Activated CD4-positive, alpha-beta T cell treated with anti-CD3 and anti-CD28 coated beads, Interleukin-2, amount 50 U/mL, for 1 hour (primary cell): ENCODE data around the gene FJX1.
"Not testable (repeated sequence)": the region's sequence is repeated elsewhere in the genome, so short reads cannot be mapped to it uniquely, and the experiment has no call there.

Source experiments
- DNase-seq: peaks from one replicate; pipeline ENCODE4 v3.0.0-alpha.2; 2020

The FJX1 gene

DNA sequence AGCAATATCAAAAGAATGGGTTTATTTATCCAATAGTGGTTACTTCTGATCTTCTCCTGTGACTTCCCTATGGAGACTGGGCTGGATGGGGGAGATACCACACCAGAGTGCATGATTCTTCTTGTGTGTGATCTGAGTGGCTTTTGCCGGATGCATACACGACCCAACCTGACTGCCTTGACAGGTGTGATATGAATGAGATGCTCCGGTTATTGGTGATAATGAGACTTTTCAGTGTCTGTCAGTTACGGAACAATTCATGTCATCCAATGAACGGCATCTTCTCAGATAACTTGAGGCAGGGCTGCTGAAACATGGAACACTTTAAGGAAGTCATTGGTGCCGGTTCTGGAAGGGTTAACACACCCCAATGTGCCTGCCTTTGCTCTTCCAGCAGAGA, 17.7 kb downstream of the FJX1 start:
- DNase-seq, result no peak

DNA sequence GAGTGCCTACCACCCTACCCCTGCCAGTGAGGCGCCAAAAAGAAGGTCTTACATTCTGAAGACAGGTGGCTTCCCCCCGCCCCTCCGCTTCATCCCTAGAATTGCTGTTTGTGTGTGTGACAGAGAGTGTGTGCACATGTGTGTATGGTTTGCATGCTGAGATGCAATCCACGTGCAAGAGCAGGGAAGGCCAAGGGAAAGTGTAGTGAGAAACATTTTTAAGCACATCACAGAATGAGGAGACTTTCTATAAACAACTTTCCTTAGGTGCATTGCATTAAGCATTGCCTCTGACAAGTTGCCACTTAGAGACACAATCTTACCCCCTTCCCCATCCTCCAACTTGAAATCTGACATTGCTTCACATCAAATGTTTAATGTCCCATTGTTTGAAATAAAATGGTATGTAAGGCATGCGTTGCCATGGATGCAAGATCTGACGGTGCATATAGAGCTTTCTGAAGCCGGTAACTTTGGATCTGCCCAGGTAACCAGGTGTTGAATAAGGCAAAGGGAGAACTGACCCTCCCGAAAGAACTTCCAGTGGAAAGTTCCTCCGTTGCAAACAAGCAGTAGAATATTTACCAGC, 21.4 kb downstream of the FJX1 start:
- no peak for DNase-seq

DNA sequence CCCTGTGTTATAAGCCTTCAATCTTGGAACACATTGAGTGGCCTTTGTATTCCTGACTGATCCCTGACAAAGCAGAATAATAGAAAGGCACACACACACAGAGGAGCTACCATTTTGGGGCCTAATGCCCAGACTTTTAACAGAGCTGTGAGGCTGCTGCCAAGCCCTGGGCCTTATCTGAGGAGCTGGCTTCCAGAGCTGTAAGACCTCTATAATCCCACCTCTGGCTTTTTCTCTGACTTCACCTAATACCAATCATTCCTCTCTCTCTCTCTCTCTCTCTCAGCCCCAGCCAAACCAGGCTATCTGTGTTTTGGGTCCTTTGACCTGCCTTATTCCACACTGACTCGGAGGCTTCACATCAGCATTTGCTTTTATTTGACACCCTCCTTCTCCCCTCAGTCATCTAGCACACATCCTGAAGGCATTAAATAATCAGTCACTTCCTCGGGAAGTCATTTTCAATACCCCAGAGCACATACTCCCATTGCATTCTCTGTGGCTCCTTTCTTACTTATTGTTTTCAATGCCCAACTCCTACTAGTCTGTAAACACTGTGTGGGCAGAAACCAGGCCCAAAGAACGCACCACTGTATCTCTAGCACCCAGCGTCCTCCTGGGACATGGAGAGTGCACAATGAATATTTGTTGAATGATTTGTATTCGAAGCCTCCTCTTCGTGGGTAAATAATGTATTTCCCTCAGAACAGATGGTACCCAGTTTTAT, 23.1 kb downstream of the FJX1 start:
- no peak for DNase-seq

DNA sequence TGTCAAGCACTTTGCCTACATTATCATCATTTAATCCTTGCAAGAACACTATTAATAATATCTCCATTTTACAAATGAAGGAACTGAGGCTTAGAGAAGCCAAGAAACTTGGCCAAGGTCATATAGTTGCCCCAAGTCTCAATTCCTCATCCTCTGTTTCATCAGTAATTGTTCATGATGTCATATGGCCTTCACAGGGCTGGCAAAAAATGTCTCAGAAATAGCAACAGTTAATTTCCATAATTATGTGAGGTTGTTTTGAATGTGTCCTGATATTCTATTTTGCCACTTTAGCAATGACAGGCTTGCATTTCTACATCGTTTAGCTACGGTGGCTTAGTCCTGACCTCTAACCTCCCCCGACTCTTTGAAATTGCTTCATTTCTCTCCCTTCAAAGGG, 23.7 kb downstream of the FJX1 start:
- DNase-seq, result no peak

DNA sequence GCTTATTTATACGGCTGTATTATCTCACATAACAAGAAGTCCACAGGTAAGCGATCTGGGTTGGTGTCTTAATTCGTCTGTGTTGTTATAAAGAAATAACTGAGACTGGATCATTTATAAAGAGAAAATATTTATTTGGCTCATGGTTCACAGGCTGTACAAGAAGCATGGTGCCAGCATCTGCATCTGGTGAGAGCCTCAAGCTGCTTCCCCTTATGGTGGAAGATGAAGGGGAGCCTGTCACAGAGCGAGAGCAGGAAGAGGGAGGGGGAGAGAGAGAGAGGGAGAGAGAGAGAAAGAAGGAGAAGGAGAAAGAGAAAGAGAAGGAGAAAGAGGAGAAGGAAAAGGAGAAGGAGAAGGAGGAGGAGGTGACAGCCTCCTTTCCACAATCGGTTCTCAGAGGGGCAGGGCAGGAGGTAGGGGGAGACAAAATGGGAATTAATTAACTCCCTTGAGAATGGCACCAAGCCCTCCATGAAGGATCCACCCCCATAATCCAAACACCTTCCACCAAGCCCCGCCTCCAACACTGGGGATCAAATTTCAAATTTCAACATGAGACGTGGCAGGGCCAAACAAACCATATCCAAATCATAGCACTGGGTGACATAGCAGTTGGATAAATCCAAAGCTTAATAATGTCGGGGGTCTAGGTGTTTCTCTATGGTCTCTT, 29.3 kb downstream of the FJX1 start:
- no peak for DNase-seq

DNA sequence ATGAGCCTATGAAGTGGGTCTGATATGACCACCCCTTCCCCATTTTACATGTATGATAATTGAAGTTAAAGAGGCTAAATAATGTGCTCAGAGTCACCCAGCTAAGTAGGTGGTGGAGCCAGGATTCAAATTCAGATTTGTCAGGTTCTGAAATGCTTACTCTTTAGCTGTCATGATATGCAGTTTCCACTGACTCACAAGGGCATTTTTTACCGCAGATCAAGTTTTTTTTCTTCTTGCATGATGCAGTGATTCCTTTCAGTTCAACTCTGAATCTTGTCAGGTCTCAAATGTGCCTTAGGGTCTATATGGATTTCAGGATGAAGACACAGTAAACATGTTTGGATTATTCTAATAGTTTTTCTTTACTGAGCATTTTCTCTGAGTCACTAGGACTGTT, 31.7 kb downstream of the FJX1 start:
- no peak for DNase-seq

DNA sequence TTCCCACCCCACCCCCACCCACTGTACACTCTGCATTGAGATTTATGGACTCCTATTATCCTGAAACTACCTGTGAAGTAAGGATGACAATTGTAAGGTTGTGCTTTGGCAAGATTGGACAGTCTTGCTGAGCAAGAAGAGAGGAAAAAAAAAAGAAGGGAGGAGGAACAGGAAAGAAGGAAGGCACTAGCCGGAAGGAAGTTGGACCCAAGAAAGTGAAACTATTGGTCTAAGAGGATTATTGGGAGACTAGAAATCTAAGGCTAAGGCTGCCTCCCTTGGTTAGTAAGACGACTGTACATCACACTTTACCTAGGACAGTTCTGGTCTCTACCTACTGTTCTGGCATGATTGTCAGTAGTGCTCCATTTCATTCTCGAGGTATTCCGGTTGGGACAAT, 32.2 kb downstream of the FJX1 start:
- no peak for DNase-seq

DNA sequence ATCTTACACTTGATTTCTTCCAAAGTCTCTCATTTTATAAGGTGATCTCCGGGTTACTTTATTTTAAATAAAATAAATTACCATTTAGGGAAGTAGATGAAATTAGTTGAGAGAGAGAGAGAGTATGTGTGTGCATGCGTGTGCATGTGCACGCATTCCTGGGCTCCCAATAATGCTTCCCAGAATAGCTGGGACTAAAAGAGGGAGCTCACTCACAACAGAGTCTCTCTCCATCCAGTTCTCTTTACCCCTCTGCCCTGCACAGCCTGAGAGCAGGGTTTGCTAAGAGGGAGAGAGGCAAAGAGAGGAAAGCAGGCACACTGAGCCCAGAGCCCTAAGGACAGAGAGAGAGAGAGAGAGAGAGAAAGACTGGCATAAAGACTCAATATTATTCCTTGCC, 33.0 kb downstream of the FJX1 start:
- no peak for DNase-seq

DNA sequence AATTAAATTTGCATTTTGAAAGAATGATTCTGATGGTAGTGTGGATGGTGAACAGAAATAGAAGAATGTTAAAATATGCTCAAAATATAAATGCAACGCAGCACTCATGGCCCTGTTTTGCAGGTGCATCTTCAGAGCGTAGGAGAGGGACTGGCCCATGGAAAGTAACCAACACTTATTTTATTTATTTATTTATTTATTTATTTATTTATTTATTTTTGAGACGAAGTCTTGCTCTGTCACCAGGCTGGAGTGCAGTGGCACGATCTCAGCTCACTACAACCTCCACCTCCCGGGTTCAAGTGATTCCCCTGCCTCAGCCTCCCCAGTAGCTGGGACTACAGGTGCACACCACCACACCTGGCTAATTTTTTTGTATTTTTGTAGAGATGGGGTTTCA, 34.5 kb downstream of the FJX1 start:
- DNase-seq, result not testable (repeated sequence)

DNA sequence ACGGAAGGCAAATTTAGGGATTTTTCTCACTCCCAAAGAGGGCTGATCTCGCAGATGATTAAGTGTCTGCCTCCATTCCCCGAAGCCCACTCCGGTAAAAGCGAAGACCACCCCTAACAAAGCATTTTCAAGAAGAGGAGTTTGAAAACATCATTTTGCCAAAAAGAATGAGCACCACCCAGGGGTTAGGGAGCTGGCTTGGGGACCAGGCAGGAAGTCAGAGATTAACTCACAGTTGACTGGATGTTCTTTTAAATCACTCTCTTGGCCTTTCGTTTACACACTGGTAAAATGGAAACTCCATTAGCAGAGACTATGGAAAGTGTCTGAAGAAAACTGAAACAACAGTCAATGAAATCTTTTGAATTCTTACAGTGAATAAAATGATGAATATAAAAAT, 36.5 kb downstream of the FJX1 start:
- DNase-seq, result no peak

DNA sequence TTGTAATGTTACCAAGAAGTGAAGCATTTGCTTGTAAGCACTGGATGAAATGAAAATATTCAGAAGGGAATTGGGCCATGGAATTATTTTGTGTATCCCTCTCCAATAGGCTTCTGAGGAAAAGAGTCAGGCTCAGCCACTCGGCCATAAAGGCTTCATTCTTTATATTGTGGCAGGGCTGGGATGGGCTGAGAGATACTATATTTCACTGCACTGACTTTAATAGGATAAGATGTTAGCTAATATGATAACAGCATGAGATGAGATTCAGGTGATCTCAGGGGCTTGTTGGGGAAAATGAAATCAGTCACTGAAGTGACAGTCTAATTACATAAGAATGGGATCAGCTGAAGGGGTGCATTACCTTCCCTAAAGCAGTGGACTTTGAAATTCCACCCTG, 37.0 kb downstream of the FJX1 start:
- DNase-seq, result no peak

DNA sequence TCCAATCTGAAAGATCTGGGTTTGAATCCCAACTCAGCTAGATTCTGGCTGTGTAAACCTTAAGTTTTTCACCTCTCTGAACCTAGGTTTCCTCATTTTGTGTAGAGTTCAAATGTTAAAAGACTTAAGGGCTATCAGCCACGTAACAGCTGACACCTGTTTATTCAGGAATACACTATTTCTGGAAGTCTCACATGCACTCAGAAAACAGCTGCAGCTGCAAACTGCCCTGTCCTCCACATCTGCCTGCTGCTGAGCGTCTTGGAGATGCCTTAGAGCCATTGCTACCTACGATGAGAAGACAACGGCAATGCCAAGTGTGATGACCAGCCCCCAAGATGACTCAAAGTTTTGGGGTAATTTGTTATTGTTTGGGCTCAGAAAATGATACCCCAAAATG, 37.6 kb downstream of the FJX1 start:
- no peak for DNase-seq

DNA sequence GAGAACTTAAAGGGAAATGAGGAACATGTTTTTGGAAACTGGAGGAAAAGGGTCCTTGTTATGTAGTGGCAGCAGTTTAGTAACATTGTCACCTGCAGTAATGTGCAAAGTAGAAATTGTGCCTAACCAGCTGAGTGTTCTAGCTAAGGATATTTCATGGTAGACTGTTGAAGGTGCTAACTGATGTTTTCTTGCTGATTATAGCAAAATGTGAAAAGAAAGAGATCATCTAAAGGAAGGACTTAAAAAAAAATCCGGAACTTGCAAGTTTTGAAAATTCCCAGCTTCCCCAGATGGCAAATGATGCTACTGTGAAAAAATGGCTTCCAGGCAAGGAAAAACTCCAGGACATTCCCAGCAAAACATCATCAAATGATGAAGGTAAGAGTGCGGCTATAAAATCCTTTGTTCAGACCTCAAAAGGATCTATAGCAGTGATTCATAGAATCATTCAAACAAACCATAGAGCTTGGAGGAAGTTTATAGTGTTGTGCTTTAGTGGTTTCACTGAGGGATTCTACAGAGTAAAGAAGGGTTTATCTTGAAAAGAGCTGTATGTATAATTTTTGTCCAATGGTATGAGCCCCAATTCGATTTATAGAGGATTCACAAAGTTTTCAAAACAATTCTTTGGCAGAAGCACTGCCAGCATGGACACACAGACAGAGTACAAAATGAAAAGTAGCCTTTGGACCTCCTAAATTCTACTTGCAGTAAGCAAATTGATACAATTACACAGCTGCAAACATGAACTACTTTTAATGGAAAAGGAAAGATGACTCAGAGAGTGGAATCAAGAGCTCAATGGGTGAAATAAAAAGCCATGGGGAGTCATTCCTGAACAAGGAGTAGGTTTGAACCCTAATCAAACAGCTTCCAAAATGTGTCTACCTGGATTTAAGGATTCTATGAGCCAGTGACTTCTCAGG, 40.0 kb downstream of the FJX1 start:
- DNase-seq, result no peak

DNA sequence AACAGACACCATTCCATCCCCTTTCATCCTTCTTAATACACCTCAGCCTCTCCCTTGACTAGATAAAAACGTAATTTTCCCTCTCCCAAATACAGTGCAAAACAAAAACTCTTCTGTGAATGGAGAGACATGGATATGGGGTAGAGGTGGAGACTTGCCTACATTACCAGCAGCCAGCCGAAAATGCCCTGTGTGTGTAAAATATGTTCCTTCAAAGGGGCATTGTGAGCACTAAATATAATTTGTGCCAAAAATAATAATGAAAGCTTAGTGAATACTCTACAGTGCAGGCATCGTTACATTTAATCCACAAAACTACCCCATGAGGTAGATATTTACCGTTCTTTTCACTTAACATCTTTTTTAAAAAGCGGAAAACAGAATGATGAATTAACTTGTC, 43.3 kb downstream of the FJX1 start:
- no peak for DNase-seq

DNA sequence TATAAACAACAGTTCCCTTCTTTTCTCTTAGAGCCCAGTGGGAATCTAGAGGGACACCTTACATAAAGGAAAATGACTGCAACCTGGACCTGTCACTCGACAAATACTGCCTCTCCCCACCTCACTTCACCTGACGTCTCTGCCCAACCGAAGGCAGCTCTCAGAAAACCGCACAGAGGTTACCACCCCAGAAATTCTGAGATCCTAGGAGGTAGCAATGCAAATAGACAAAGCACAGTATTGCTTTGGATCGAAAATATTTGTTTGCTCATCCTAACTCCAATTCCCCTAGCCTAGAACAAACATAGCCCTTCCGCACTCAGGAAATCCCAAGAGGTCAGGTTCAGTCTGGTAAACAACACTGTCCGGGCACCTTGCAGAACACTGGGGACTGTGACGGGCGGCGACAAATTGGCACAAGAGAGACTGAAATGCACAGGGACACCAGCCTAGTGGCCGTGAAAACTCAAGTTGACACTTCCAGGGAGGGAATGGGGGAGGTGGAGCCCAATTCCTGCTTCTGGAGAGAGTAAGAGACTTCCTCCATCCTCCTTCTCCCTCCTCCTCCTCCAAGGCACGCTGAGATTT, 43.9 kb downstream of the FJX1 start:
- DNase-seq, result peak; percentile 19

DNA sequence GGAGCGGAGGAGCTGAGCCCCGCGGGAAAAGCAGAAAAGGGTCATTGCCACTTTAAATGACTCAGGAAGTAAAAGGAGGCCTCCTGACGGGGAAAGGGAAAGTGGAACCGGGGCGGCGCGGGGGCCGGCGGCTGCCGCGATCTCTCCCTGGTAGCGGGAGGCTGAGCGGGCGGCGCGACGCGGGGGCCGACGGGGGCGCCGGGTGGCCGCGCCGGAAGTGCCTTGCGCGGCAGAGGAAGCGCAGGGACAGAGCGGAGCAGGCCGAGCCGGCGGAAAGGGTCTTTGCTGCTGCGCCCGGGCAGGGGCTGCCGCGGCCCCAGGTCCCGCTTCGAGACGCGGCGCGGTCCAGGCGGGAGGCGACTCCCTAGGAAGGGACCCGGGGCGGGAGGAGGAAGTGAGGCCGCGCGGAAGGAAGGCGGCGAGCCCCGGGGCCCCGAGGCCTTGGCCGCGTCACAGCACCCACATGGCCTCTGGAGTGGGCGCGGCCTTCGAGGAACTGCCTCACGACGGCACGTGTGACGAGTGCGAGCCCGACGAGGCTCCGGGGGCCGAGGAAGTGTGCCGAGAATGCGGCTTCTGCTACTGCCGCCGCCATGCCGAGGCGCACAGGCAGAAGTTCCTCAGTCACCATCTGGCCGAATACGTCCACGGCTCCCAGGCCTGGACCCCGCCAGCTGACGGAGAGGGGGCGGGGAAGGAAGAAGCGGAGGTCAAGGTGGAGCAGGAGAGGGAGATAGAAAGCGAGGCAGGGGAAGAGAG, 44.6 kb downstream of the FJX1 start, which contains the start of gene TRIM44:
Gene TRIM44, plus strand, starts transcription at position 127 of the 759 bp plus-strand sequence. Its CDS starts 337 bp downstream, at position 464.
- DNase-seq, result peak; percentile 71

DNA sequence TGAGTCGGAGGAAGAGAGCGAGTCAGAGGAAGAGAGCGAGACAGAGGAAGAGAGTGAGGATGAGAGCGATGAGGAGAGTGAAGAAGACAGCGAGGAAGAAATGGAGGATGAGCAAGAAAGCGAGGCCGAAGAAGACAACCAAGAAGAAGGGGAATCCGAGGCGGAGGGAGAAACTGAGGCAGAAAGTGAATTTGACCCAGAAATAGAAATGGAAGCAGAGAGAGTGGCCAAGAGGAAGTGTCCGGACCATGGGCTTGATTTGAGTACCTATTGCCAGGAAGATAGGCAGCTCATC, 45.1 kb downstream of the FJX1 start:
- DNase-seq, result no peak

DNA sequence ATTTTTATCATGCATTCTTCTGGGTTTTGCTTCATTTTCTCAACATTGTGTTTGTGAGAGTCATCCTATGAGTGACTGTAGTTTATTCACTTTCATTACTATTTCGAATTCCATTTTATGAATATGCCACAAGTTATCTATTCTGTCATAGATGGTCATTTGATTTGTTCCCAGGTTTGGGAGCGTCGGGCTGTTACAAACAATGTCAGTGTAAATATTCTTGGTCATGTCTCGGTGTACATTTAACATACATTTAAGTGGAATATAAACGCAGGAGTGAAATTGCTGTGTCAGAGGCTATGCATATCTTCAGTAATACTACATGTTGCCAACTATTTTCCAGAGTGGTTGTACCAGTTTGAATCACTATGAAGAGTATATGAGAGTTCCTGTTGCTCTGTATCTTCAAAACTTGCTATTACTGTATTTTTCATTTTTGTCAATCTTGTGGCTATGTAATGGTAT, 46.7 kb downstream of the FJX1 start:
- no peak for DNase-seq

DNA sequence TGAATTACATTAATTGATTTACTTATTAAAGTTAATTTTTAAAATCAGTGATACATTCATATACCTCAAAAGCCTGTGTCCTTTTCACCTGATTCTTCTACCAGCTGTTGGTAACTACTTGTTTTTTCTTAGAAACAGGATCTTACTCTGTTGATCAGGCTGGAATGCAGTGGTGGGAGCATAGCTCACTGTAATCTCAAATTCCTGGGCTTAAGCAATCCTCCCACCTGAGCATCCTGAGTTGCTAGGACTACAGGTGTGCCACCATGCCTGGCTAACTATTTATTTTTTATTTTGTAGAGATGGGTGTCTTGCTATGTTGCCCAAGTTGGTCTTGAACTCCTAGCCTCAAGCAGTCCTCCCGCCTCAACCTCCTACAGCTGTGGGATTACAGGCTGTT, 49.0 kb downstream of the FJX1 start:
- no peak for DNase-seq

DNA sequence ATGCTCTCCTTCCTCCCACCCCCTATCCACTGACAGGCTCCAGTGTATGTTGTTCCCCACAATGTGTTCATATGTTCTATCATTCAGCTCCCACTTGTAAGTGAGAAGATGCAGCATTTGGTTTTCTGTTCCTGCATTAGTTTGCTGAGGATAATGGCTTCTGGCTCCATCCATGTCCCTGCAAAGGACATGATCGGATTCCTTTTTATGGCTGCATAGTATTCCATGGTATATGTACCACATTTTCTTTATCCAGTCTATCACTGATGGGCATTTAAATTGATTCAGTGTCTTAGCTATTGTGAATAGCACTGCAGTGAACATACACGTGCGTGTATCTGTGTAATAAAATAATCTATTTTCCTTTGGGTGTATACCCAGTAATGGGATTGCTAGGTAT, 50.1 kb downstream of the FJX1 start:
- not testable (repeated sequence) for DNase-seq
